Stimulated activated naive CD8-positive, alpha-beta T cell treated with anti-CD3 and anti-CD28 coated beads, Interleukin-15, Interleukin-2, amounts not matched to agents 100 ng/mL and 50 ng/mL, for 24 hours (primary cell): Measurements from ENCODE around the gene STX16.

Source experiments
- H3K27ac Mint-ChIP-seq: one replicate; pipeline ENCODE4 v1.8.0; 2021; ENCODE audit warnings: mild to moderate bottlenecking, mixed read lengths
- H3K27me3 Mint-ChIP-seq: one replicate; pipeline ENCODE4 v1.8.0; 2021; ENCODE audit warnings: mixed read lengths
- H3K36me3 Mint-ChIP-seq: one replicate; pipeline ENCODE4 v1.8.0; 2021; ENCODE audit warnings: low read depth, mixed read lengths
- H3K4me1 Mint-ChIP-seq: one replicate; pipeline ENCODE4 v1.8.0; 2021; ENCODE audit warnings: low read depth, mixed read lengths
- H3K4me3 Mint-ChIP-seq: one replicate; pipeline ENCODE4 v1.8.0; 2021; ENCODE audit warnings: mild to moderate bottlenecking, mixed read lengths
- H3K9me3 Mint-ChIP-seq: one replicate; pipeline ENCODE4 v1.8.0; 2021; ENCODE audit warnings: mixed read lengths

STX16 gene

GRCh38 chr20:58665606-58666005 lies 14.5 kb downstream of the STX16 start:
- Mint-ChIP-seq H3K27me3 (no peaks in the 10 kb centered on the region), H3K4me3 (no peak overlapping the region), H3K4me1 (peaks cover 46% of the 10 kb centered on the region), H3K36me3 (peaks cover 59% of the 10 kb centered on the region), H3K9me3 (no peaks in the 10 kb centered on the region), H3K27ac (no peak overlapping the region)

- H3K36me3 Mint-ChIP-seq: peaks cover 55% of the 10 kb centered on the region
- H3K27me3 Mint-ChIP-seq: no peaks in the 10 kb centered on the region
- H3K4me3 Mint-ChIP-seq: no peak overlapping the region
- H3K27ac Mint-ChIP-seq: peak overlapping the region; percentile 16
- H3K9me3 Mint-ChIP-seq: no peaks in the 10 kb centered on the region
- peaks cover 35% of the 10 kb centered on the region for H3K4me1 Mint-ChIP-seq
These were observed 15.6 kb downstream of the STX16 start for GRCh38 chr20:58666702-58667101.

- Mint-ChIP-seq H3K4me3 (no peak overlapping the region), H3K27me3 (no peaks in the 10 kb centered on the region), H3K27ac (no peak overlapping the region), H3K36me3 (peaks cover 52% of the 10 kb centered on the region), H3K9me3 (no peaks in the 10 kb centered on the region), H3K4me1 (peaks cover 27% of the 10 kb centered on the region)
These were observed 16.9 kb downstream of the STX16 start for GRCh38 chr20:58667975-58668374.

GRCh38 chr20:58668901-58669286 lies 17.8 kb downstream of the STX16 start:
- Mint-ChIP-seq H3K36me3 (peaks cover 53% of the 10 kb centered on the region), H3K27me3 (no peaks in the 10 kb centered on the region), H3K4me3 (no peak overlapping the region), H3K9me3 (no peaks in the 10 kb centered on the region), H3K27ac (no peak overlapping the region), H3K4me1 (peaks cover 20% of the 10 kb centered on the region)

- Mint-ChIP-seq H3K4me1 (peaks cover 15% of the 10 kb centered on the region), H3K4me3 (no peak overlapping the region), H3K36me3 (peaks cover 54% of the 10 kb centered on the region), H3K27me3 (no peaks in the 10 kb centered on the region), H3K27ac (peak overlapping the region; percentile 49), H3K9me3 (no peaks in the 10 kb centered on the region)
These were observed 18.4 kb downstream of the STX16 start for GRCh38 chr20:58669287-58670006.

- Mint-ChIP-seq H3K27ac (no peak overlapping the region), H3K4me3 (no peak overlapping the region), H3K9me3 (no peaks in the 10 kb centered on the region), H3K4me1 (peaks cover 8% of the 10 kb centered on the region), H3K36me3 (peaks cover 60% of the 10 kb centered on the region), H3K27me3 (no peaks in the 10 kb centered on the region)
These were observed 19.0 kb downstream of the STX16 start for GRCh38 chr20:58670102-58670501.

- H3K27ac Mint-ChIP-seq: no peak overlapping the region
These were observed 19.6 kb downstream of the STX16 start for GRCh38 chr20:58670659-58671058.

GRCh38 chr20:58673119-58673518 lies 22.0 kb downstream of the STX16 start:
- Mint-ChIP-seq H3K27ac (no peak overlapping the region), H3K27me3 (no peaks in the 10 kb centered on the region), H3K4me3 (no peak overlapping the region), H3K9me3 (no peaks in the 10 kb centered on the region), H3K36me3 (peaks cover 58% of the 10 kb centered on the region), H3K4me1 (no peaks in the 10 kb centered on the region)

More at GRCh38 chr20:58670659-58671058, 19.6 kb downstream of the STX16 start:
- peaks cover 6% of the 10 kb centered on the region for H3K4me1 Mint-ChIP-seq
- peaks cover 60% of the 10 kb centered on the region for H3K36me3 Mint-ChIP-seq
- H3K4me3 Mint-ChIP-seq: no peak overlapping the region
- H3K9me3 Mint-ChIP-seq: no peaks in the 10 kb centered on the region
- H3K27me3 Mint-ChIP-seq: no peaks in the 10 kb centered on the region

GRCh38 chr20:58675146-58675584 lies 24.1 kb downstream of the STX16 start:
- Mint-ChIP-seq H3K4me1 (no peaks in the 10 kb centered on the region), H3K27me3 (no peaks in the 10 kb centered on the region), H3K9me3 (no peaks in the 10 kb centered on the region), H3K4me3 (no peak overlapping the region), H3K27ac (no peak overlapping the region), H3K36me3 (peaks cover 66% of the 10 kb centered on the region)

- Mint-ChIP-seq H3K27me3 (no peaks in the 10 kb centered on the region), H3K9me3 (no peaks in the 10 kb centered on the region), H3K36me3 (peaks cover 66% of the 10 kb centered on the region), H3K4me1 (no peaks in the 10 kb centered on the region), H3K4me3 (no peak overlapping the region), H3K27ac (no peak overlapping the region)
These were observed 24.6 kb downstream of the STX16 start for GRCh38 chr20:58675641-58676040.

- H3K9me3 Mint-ChIP-seq: no peaks in the 10 kb centered on the region
- H3K36me3 Mint-ChIP-seq: peaks cover 67% of the 10 kb centered on the region
- H3K27me3 Mint-ChIP-seq: no peaks in the 10 kb centered on the region
- no peak overlapping the region for H3K4me3 Mint-ChIP-seq
- no peak overlapping the region for H3K27ac Mint-ChIP-seq
- H3K4me1 Mint-ChIP-seq: no peaks in the 10 kb centered on the region
These were observed 25.1 kb downstream of the STX16 start for GRCh38 chr20:58676161-58676560.

- H3K36me3 Mint-ChIP-seq: peaks cover 67% of the 10 kb centered on the region
- H3K27ac Mint-ChIP-seq: no peak overlapping the region
These were observed 26.1 kb downstream of the STX16 start for GRCh38 chr20:58677079-58677604.

GRCh38 chr20:58677808-58678207 lies 26.7 kb downstream of the STX16 start:
- no peak overlapping the region for H3K4me3 Mint-ChIP-seq
- no peaks in the 10 kb centered on the region for H3K9me3 Mint-ChIP-seq
- H3K36me3 Mint-ChIP-seq: peaks cover 67% of the 10 kb centered on the region
- no peaks in the 10 kb centered on the region for H3K27me3 Mint-ChIP-seq
- no peak overlapping the region for H3K27ac Mint-ChIP-seq
- H3K4me1 Mint-ChIP-seq: no peaks in the 10 kb centered on the region

More at GRCh38 chr20:58677079-58677604, 26.1 kb downstream of the STX16 start:
- no peaks in the 10 kb centered on the region for H3K9me3 Mint-ChIP-seq
- H3K4me1 Mint-ChIP-seq: no peaks in the 10 kb centered on the region
- H3K27me3 Mint-ChIP-seq: no peaks in the 10 kb centered on the region
- no peak overlapping the region for H3K4me3 Mint-ChIP-seq

- H3K9me3 Mint-ChIP-seq: no peaks in the 10 kb centered on the region
- H3K36me3 Mint-ChIP-seq: peaks cover 60% of the 10 kb centered on the region
- H3K4me1 Mint-ChIP-seq: no peaks in the 10 kb centered on the region
- peak overlapping the region; percentile 2 for H3K27ac Mint-ChIP-seq
- H3K4me3 Mint-ChIP-seq: no peak overlapping the region
- no peaks in the 10 kb centered on the region for H3K27me3 Mint-ChIP-seq
These were observed 27.7 kb downstream of the STX16 start for GRCh38 chr20:58678806-58679205.

GRCh38 chr20:58682656-58683531 lies 31.8 kb downstream of the STX16 start:
- Mint-ChIP-seq H3K27ac (no peak overlapping the region), H3K4me1 (no peaks in the 10 kb centered on the region), H3K27me3 (no peaks in the 10 kb centered on the region), H3K36me3 (peaks cover 38% of the 10 kb centered on the region), H3K4me3 (no peak overlapping the region), H3K9me3 (no peaks in the 10 kb centered on the region)
